ENCODE results near the gene NEUROD1.

NEUROD1 gene

GRCh38 chr2:181680937-181681811 is 857 bp upstream of the NEUROD1 start:
- DNase-seq (ENCODE audit: low spot score): no peak

GRCh38 chr2:181679544-181679979 is 755 bp downstream of the NEUROD1 start:
- no peak for DNase-seq (ENCODE audit: low spot score)

GRCh38 chr2:181678861-181679543 is 1.3 kb downstream of the NEUROD1 start:
- no peak for DNase-seq (ENCODE audit: low spot score)

GRCh38 chr2:181677912-181678586 is 2.3 kb downstream of the NEUROD1 start:
- peak; percentile 33 for DNase-seq (ENCODE audit: low spot score)

DNA sequence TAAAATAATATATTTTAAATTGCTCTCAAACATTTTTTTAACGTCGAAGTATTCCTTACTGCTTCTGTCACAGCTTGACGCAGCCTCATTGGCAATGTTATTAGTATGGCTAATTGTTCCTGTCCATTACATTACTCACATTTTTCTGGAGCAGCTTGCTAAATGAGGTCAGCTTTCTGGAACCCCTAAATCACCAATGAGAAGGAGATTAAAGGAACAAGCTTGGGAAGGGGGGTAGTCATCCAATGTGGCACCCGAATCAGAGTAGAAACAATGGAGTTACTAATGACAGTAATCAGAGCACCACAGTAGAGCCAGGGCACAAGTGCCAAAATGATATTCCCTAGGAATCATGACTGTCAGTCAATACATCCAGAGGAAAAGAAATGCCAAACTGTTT is 5.1 kb downstream of the NEUROD1 start:
- DNase-seq (ENCODE audit: low spot score): no peak

- DNase-seq (ENCODE audit: low spot score): no peak
Measured at GRCh38 chr2:181674461-181674860, 5.9 kb downstream of the NEUROD1 start.

DNA sequence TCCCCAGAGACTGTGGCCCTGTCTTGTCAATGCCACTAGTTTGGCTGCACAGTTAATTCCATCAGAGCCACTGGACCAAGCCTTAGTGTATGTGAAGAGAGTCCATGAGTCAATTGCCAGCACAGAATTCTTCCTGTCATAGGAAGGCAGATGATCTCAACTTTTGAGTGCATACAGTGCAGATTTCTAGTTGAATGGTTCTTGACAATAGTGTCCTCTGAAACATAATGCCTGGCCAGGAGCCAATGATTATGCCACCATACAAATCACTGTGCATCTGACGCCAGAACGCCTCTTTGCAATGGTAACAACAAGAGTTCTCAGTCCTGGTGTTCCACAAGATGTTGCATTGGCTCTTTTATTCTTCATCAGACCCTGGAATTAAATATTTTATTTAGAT is 7.1 kb downstream of the NEUROD1 start:
- no peak for DNase-seq (ENCODE audit: low spot score)

DNA sequence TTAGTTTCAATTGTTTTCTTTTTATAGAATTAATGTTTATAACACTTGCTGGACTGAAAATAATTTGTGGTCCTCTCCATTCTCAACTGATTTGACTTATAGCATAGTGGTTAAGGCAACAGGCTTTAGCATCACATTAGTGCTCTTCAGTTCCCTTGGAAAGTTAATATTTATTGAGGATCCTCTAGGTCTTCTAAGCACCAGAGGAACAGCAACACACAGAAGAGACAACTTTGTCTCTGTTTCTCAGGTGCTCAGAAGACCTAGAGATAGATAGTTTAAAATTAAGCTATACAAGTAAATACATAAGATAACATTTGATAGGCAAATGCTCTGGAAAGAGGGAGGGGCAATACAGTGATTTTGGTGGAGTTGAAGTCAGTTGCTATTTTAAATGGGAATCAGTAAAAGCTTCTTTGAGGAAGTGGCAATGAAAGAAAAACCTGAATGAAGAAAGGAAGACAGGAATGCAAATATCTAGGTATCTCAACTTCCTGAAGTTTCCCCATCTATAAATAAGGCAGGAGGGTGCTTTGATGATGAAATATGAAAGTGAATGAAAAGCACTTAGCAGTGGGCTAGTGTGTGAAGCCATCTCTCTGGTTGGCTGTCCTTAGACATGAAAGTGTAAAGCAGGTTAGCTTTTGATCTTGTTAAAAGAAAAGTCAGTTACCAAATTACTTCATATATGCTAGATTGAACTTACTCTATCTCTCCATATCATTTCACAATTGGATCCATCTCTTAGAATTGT is 7.9 kb downstream of the NEUROD1 start:
- DNase-seq (ENCODE audit: low spot score): no peak

- DNase-seq (ENCODE audit: low spot score): no peak
Measured at GRCh38 chr2:181670632-181671031, 9.7 kb downstream of the NEUROD1 start.

DNA sequence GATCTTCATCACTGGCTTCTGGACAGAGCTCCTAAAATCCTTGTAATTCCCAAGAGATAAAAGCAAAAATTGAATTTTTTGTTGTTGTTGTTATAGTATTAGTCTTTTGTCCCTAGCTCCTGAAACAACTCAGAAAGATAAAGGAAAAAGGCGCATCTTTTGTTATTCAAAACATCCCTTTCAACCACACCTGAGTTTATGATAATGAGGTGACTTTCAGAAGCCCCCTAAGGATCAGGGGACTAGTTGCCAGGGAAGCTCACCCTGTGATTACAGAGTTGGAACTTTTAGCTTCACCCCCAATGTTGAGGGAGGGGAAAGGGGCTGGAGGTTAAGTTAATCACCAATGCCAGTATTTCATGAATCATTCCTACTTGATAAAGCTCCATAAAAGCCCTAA is 13.1 kb downstream of the NEUROD1 start:
- DNase-seq (ENCODE audit: low spot score): no peak

- DNase-seq (ENCODE audit: low spot score): no peak
Measured at GRCh38 chr2:181662287-181662686, 18.0 kb downstream of the NEUROD1 start.

DNA sequence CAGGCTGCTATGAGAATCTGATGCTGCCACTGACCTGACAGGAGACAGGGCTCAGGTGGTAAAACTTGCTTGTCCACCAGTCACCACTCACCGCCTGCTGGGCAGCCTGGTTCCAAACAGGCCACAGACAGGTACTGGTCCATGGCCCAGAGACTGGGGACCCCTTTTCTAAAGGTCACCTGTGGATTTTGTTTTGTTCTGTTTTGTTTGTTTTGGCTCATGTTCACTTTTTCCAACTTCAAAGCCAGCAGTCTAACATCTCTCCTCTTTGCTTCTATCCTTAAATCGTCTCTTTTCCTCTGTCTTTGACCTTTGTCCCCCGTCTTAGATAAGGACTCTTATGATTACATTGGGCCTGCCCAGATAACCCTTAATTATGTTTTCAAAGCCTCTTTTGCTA is 20.1 kb downstream of the NEUROD1 start:
- no peak for DNase-seq (ENCODE audit: low spot score)

GRCh38 chr2:181658444-181658843 is 21.9 kb downstream of the NEUROD1 start:
- DNase-seq (ENCODE audit: low spot score): no peak

GRCh38 chr2:181657379-181657778 is 22.9 kb downstream of the NEUROD1 start:
- DNase-seq (ENCODE audit: low spot score): no peak

DNA sequence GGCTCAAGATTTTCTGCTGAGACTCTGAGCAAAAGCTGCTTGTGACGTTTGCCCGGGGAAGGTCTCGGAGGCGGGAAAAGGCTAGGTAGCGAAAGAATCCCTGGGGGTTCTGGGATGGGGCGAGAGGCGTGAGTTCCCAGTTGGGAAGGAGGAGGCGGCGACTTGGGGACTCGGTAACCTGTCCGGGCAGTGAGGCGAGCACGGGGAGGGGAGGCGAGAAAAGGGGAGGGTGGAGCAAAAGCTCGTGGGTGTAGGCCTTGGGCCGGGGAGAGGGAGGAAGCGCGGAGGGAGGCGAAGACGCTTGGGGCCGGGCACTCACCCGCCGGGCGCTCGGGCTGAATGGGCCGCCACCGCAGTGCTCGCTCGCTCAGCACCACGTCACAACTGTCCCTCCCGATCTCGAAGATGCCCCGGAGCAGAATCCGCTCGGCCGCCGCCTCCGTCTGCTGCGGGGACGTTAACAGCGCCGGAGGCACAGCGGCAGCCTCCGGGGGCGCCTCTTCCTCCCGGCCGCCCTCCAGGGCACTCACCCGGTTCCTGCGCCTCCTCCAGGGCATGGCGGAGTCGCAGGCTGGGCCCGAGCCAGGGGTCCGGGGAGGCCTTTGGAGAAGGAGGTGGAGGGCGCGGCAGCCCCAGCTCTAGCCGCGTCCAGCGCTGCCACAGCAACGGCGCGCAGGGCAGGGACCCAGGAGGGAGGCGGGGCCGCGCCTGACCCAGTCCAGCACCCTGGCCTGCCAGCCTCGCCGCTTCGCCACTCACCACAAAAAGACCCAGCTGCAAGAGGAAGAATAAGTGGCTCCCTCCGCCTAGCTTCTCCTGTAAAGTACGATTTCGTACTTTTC is 23.6 kb downstream of the NEUROD1 start, which contains the start of gene CERKL:
CERKL (minus strand) TSS at position 656 of the 842 bp plus-strand sequence; CDS start at position 557, 99 bp downstream.
- no peak for DNase-seq (ENCODE audit: low spot score)

DNA sequence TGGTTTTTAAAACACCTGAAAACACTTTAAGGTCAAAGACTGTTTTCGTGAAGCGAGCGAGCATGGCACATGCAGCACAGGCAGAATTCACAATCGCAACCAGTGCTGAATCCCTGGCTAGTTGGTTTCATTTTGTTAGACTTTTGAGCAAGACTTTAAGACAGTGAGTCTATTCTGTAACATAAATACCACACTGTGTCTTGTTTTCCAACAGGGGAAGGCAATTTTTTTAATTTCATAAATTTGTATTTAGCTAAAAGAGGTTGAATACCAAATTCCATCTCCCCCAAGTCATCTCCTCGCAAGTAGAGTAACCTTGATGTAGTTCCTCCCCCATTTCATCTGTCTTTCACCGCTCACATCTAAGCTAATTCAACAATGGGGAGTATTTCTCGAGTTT is 24.8 kb downstream of the NEUROD1 start:
- no peak for DNase-seq (ENCODE audit: low spot score)

DNA sequence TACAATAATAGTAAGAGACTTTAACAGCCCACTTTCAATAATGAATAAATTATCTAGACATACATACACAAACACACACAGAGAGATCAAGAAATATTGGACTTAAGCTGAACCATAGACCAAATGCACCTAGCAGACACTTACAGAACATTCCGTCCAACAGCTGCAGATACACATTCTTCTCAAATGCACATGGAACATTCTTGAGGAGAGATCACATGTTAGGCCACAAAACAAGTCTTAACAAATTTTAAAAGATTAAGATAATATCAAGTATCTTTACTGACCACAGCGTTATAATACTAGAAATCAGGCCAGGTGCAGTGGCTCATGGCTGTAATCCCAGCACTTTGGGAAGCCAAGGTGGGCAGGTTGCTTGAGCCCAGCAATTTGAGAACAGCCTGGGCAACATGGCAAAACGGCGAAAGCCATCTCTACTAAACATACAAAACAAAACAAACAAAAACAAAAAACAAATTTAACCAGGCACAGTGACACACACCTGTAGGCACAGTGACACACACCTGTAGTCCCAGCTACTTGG is 30.8 kb downstream of the NEUROD1 start:
- DNase-seq (ENCODE audit: low spot score): no peak

GRCh38 chr2:181648478-181649155 is 31.7 kb downstream of the NEUROD1 start:
- DNase-seq (ENCODE audit: low spot score): no peak

DNA sequence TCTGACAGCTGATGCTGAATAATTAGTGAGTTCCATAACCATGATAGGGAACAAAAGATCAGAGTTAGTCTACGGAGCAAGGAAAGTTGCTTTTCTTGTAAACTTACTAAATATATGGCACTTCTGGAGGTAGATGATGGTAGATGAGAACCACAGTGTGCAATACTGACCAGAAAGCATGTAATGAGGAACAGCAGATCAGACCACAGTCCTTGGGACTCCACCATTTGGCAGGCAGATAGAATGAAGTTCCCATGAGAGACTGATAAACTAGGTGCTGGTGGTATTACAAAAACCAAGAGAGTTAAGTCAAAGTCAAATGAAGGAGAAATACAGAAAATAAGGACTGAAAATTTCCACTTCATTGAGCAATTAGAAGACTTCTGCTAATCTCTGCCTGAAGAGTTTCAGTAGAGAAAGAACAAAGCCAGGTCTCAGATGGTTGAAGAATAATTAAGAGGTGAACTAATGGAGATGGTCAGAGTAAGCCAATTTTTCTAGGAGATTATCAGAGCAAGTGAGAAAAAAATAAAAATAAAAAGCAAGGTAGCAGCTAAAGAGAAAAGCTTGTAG is 33.8 kb downstream of the NEUROD1 start:
- no peak for DNase-seq (ENCODE audit: low spot score)

DNA sequence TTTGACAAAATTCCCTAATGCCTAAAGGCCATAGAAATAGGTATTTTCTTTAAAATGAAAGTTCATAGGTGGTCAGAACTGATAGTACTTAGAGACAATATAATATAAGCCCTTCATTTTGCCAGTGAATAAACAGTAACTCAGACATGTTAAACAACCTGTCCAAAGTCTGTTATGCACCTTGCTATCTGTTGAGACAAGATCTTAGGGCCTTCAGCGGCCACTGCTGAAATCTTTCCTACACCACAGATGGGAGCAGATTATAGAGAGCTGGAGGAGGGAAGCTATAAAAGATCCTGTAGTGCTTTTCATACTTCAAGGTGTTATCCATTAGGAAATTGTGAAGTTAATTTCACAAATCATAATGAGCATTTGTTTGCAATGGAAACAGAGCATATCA is 37.2 kb downstream of the NEUROD1 start:
- no peak for DNase-seq (ENCODE audit: low spot score)
